VCaP (cell line): ENCODE measurements around the gene TBC1D10B.

ENCODE experiments used
- H3K27ac ChIP-seq: fragments of 450-650 bp; 2 replicates; pipeline ENCODE4 v1.5.1; 2017
- TF ChIP-seq, protein P1 (sequence below): fragments of 450-650 bp; conservative IDR thresholded peaks from 2 replicates; pipeline ENCODE4 v1.5.1; 2017; ENCODE audit warnings: mild to moderate bottlenecking, moderate library complexity

Gene TBC1D10B

DNA sequence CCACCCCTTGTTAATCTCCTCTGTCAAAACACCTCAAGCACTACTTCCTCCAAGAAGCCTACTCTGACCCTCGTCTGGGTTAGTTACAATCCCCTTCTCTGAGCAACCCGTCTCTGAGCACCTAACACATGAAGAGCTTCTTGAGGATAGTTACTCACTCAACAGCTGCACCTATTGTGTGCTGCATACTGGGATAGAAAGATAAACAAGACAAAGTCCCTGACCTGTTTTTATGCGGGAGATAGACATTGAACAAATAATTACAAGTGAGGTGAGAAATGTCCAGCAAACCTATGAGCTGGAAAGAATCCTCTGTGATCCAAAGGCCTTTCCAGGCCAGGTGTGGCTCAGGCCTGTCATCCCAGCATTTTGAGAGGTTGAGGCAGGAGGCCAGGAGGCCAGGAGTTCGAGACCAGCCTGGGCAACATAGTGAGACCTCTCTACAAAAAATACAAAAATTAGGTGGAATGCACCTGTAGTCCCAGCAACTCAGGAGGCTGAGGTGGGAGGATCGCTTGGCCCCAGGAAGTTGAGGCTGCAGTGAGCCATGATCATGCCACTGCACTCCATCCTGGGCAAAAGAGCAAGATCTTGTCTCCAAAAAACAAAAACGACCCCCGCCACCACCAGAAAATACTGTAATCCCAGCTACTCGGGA, 31.6 kb upstream of the TBC1D10B start:
- H3K27ac ChIP-seq, result no peak overlapping the region
- TF ChIP-seq, protein P1, sequence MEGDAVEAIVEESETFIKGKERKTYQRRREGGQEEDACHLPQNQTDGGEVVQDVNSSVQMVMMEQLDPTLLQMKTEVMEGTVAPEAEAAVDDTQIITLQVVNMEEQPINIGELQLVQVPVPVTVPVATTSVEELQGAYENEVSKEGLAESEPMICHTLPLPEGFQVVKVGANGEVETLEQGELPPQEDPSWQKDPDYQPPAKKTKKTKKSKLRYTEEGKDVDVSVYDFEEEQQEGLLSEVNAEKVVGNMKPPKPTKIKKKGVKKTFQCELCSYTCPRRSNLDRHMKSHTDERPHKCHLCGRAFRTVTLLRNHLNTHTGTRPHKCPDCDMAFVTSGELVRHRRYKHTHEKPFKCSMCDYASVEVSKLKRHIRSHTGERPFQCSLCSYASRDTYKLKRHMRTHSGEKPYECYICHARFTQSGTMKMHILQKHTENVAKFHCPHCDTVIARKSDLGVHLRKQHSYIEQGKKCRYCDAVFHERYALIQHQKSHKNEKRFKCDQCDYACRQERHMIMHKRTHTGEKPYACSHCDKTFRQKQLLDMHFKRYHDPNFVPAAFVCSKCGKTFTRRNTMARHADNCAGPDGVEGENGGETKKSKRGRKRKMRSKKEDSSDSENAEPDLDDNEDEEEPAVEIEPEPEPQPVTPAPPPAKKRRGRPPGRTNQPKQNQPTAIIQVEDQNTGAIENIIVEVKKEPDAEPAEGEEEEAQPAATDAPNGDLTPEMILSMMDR, result no peak

DNA sequence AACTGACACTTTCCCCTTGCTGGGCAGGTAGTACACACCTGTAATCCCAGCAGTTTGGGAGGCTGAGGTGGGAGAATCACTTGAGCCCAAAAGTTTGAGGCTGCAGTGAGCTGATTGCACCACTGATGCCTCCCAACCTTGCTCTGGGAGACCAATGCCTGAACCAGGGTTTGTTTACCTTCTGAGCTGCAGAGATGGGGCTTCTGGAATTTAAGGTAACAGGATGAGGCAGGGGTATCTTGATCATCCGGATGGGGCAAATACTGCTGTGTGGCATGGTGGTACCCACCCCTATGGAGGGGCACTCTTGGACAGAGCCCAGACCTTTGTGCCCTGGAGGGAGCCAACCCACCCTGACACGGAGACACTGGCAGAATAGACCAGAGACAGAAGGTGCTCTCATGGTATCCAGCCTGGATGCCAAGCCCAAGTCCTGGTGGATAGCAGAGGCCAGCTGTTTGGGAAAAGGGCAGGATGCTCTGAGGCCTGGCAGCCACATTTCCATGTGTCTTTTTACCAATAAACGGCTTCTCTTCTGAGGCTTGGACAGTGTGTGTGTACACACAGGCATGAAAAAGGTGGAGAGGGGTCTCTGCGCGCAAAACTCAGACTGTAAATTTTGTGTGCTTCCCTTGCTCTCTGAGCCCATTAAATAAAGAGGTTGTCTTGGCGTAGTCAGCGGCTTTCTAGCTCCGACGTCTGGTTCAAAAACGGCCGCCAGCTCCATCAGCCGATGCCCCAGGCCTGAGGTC, 29.3 kb upstream of the TBC1D10B start:
- TF ChIP-seq, protein P1, result no peak
- H3K27ac ChIP-seq, result no peak overlapping the region

GRCh38 chr16:30398661-30399434, 28.6 kb upstream of the TBC1D10B start:
- H3K27ac ChIP-seq, result no peak overlapping the region
- TF ChIP-seq, protein P1, result no peak

GRCh38 chr16:30397776-30398660, 27.7 kb upstream of the TBC1D10B start:
- H3K27ac ChIP-seq, result no peak overlapping the region; the same call in 1 of the 2 replicates
- TF ChIP-seq, protein P1, result no peak

DNA sequence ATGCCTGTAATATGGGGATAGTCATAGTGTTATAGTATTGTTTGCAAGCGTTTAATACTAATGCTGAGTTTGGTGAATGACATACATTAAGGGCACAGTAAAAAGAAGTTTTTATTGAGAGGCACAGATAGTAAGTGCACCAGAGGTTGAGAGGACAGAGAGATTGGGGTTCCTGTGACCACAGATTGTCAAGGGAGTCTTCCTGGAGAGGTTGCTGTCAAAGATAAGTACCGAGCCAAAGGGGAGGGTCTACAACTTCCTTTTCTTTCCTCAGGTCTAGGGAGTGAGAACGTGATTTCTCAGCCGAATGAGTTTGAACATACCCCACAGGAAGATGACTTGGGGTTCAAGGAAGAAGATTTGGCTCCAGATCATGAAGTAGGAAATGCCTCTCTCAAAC, 26.8 kb upstream of the TBC1D10B start:
- peak overlapping the region; percentile 77 for H3K27ac ChIP-seq
- TF ChIP-seq, protein P1, result no peak

- peak overlapping the region; percentile 77 for H3K27ac ChIP-seq
These were observed 26.3 kb upstream of the TBC1D10B start for GRCh38 chr16:30396627-30397026.

DNA sequence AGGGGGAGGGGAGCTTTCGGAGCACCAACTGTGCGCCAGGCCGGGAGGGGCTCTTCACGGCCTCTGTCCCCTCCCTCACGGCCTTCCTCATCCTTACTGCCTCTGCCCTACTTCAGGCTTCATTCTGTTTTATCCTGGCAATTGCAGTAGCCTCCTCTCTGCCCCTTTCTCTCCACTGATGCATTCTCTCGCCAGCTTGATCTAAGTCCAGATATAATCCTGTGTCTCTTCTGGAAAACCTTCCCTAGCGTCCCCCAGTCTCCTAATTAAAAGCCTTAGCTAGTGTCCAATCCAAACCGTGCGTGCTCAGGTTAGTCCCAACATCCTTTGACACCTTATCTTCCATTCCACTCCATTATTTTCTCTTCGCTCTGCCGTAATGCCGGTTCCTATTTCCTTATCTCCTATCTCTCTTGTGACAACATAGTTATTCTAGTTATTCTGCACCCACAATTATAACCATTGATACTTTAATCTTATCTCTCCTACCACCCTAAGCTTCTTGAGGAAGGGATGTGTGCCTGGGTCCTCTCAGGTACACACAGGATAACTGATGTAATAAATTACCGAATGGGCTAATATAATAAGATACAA, 25.8 kb upstream of the TBC1D10B start:
- TF ChIP-seq, protein P1, result no peak
- peak overlapping the region; percentile 77 for H3K27ac ChIP-seq
